Measurements from ENCODE around the gene INPP5J. TPM values are rescaled to one million over a fixed set of nuclear protein-coding genes. Genes with fewer than 3 reads are reported as not detected.

The INPP5J gene
- total RNA-seq, 1 experiment from 2014 or later: 3.1 TPM

DNA sequence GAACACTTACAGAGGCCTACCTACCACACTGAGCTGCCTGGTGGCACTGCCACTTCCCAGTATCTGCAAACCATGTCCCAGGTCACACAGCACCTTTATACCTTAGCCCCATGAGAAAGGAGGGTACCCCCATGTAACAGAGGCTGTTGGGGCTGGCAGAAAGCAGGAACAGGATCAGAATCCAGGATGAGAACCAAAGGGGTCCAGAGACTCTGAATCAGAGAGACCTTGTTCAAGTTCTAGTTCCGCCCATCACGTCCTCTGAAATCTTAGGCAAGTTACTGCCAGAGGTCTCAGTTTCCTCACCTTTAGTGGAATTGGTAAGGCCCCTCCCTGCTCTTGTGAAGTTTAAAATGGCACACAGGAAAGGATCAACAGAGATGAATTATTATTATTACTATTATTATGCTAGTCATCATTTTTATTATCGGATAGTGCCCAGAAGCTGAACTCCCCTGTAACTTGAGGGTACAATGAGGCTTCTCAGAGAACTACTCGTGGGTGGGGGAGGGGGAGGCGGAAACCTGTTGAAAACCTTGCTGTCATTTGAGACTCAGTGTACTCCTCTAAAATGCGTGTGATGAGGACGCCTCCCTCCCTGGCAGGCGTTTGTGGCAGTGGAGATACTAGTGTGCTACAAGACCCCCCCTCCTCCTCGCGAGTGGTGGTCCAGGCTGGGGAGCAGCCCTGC is 24.7 kb upstream of the INPP5J start:
- Histone ChIP-seq H3K4me3 (ENCODE audit: low read length) (no peak overlapping the region), H3K4me1 (ENCODE audit: insufficient read depth, low read length) (no peaks in the 10 kb centered on the region), H3K27ac (ENCODE audit: low read length) (no peak overlapping the region), H2AFZ (ENCODE audit: low read length) (no peak overlapping the region), H4K20me1 (ENCODE audit: low read length) (no peaks in the 10 kb centered on the region), H3K9me3 (ENCODE audit: low read length) (no peaks in the 10 kb centered on the region), H3K79me2 (ENCODE audit: low read length) (no peaks in the 10 kb centered on the region), H3K9me2 (replicated peaks; ENCODE audit: low read length) (no peaks in the 10 kb centered on the region), H3K4me2 (ENCODE audit: low read length) (no peak overlapping the region), H3K27me3 (ENCODE audit: low read length) (no peaks in the 10 kb centered on the region), H3K9ac (ENCODE audit: low read length) (no peak overlapping the region), H3K36me3 (ENCODE audit: low read depth, low read length) (peaks cover 31% of the 10 kb centered on the region; the same call in 1 of the 2 replicates), H3F3A (ENCODE audit: low read length, unreplicated experiment) (no peaks in the 10 kb centered on the region)
- BruUV-seq (replicated peaks): no TSS peak
- DNase-seq (no peak), ATAC-seq (no peak)
- intact Hi-C loops (cut with micrococcal nuclease): no loop called here
- CTCF ChIA-PET: no interaction called here
- TF ChIP-seq EZH2phosphoT487 (IDR thresholded peaks at IDR 0.05; ENCODE audit: borderline replicate concordance, low read length) (no peak), EZH2 (IDR thresholded peaks at IDR 0.05; ENCODE audit: low read length, unreplicated experiment) (no peak)
- TF ChIP-seq, protein P1, sequence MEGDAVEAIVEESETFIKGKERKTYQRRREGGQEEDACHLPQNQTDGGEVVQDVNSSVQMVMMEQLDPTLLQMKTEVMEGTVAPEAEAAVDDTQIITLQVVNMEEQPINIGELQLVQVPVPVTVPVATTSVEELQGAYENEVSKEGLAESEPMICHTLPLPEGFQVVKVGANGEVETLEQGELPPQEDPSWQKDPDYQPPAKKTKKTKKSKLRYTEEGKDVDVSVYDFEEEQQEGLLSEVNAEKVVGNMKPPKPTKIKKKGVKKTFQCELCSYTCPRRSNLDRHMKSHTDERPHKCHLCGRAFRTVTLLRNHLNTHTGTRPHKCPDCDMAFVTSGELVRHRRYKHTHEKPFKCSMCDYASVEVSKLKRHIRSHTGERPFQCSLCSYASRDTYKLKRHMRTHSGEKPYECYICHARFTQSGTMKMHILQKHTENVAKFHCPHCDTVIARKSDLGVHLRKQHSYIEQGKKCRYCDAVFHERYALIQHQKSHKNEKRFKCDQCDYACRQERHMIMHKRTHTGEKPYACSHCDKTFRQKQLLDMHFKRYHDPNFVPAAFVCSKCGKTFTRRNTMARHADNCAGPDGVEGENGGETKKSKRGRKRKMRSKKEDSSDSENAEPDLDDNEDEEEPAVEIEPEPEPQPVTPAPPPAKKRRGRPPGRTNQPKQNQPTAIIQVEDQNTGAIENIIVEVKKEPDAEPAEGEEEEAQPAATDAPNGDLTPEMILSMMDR (conservative IDR thresholded peaks at IDR 0.05; ENCODE audit: low read depth, low read length): no peak
- POLR2A ChIA-PET (ENCODE audit: unreplicated experiment): no interaction called here

DNA sequence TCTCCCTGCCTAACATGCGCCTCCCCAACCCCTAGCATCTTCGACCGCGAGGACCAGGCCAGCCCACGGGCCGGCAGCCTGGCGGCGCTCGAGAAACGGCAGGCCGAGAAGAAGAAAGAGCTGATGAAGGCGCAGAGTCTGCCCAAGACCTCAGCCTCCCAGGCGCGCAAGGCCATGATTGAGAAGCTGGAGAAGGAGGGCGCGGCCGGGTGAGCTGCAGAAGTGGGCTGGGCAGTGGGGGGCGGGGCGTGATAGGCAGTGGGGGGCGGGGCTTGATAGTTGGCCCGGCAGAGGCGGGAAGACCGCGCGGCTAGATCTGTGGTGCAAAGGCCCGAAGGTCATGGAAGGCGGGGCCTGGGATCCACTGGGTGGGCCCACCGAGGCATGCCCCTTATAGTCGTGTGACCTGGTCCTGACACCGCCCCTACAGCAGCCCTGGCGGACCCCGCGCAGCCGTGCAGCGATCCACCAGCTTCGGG is 24.1 kb upstream of the INPP5J start:
- Histone ChIP-seq H3K79me2 (ENCODE audit: low read length) (no peaks in the 10 kb centered on the region), H4K20me1 (ENCODE audit: low read length) (no peaks in the 10 kb centered on the region), H3K27me3 (ENCODE audit: low read length) (no peaks in the 10 kb centered on the region), H2AFZ (ENCODE audit: low read length) (no peak overlapping the region), H3K9me2 (replicated peaks; ENCODE audit: low read length) (no peaks in the 10 kb centered on the region), H3F3A (ENCODE audit: low read length, unreplicated experiment) (no peaks in the 10 kb centered on the region), H3K9me3 (ENCODE audit: low read length) (no peaks in the 10 kb centered on the region), H3K27ac (ENCODE audit: low read length) (no peak overlapping the region), H3K4me3 (ENCODE audit: low read length) (no peak overlapping the region), H3K4me1 (ENCODE audit: insufficient read depth, low read length) (no peaks in the 10 kb centered on the region), H3K4me2 (ENCODE audit: low read length) (no peak overlapping the region), H3K36me3 (ENCODE audit: low read depth, low read length) (peaks cover 28% of the 10 kb centered on the region; the same call in 1 of the 2 replicates), H3K9ac (ENCODE audit: low read length) (no peak overlapping the region)
- no TSS peak for BruUV-seq (replicated peaks)
- intact Hi-C loops (cut with micrococcal nuclease): no loop called here
- TF ChIP-seq, protein P1 (conservative IDR thresholded peaks at IDR 0.05; ENCODE audit: low read depth, low read length): no peak
- no peak for TF ChIP-seq EZH2 (IDR thresholded peaks at IDR 0.05; ENCODE audit: low read length, unreplicated experiment)
- no peak for TF ChIP-seq EZH2phosphoT487 (IDR thresholded peaks at IDR 0.05; ENCODE audit: borderline replicate concordance, low read length)
- ChIA-PET POLR2A (ENCODE audit: unreplicated experiment) (no interaction called here), CTCF (no interaction called here)
- no peak for ATAC-seq
- DNase-seq: no peak

DNA sequence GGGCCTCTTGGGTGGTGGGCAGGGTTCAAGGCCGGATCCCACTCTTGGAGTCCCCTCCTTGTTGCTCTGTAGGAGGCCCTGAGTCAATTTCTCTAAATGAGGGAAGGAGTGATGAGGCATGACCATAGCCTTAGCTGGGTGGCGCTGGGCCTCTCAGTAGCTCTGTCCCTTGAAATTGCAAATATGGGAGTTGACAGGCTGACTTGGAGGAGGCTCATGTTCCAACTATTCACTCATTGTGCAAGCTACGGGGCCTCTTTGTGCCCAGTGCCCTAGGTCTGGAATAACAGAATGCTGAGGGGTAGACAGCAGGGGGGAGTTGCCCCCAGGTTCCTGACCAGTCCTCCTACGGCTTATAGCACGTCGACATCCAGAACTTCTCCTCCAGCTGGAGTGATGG is 23.4 kb upstream of the INPP5J start:
- no peak for DNase-seq
- no peak overlapping the region for H3K27ac ChIP-seq (ENCODE audit: low read length)
- H3K4me2 ChIP-seq (ENCODE audit: low read length): no peak overlapping the region
- H3K36me3 ChIP-seq (ENCODE audit: low read depth, low read length): peaks cover 28% of the 10 kb centered on the region; the same call in 1 of the 2 replicates
- H3K79me2 ChIP-seq (ENCODE audit: low read length): no peaks in the 10 kb centered on the region
- no peaks in the 10 kb centered on the region for H4K20me1 ChIP-seq (ENCODE audit: low read length)
- no peaks in the 10 kb centered on the region for H3F3A ChIP-seq (ENCODE audit: low read length, unreplicated experiment)
- CTCF ChIA-PET: no interaction called here
- POLR2A ChIA-PET (ENCODE audit: unreplicated experiment): no interaction called here
- no TSS peak for BruUV-seq (replicated peaks)
- H2AFZ ChIP-seq (ENCODE audit: low read length): no peak overlapping the region
- H3K9ac ChIP-seq (ENCODE audit: low read length): no peak overlapping the region
- no peaks in the 10 kb centered on the region for H3K4me1 ChIP-seq (ENCODE audit: insufficient read depth, low read length)
- no peak for TF ChIP-seq EZH2phosphoT487 (IDR thresholded peaks at IDR 0.05; ENCODE audit: borderline replicate concordance, low read length)
- TF ChIP-seq EZH2 (IDR thresholded peaks at IDR 0.05; ENCODE audit: low read length, unreplicated experiment): no peak
- TF ChIP-seq, protein P1 (conservative IDR thresholded peaks at IDR 0.05; ENCODE audit: low read depth, low read length): no peak
- H3K4me3 ChIP-seq (ENCODE audit: low read length): no peak overlapping the region
- intact Hi-C loops (cut with micrococcal nuclease): no loop called here
- H3K9me2 ChIP-seq (replicated peaks; ENCODE audit: low read length): no peaks in the 10 kb centered on the region
- ATAC-seq: no peak
- H3K27me3 ChIP-seq (ENCODE audit: low read length): no peaks in the 10 kb centered on the region
- no peaks in the 10 kb centered on the region for H3K9me3 ChIP-seq (ENCODE audit: low read length)

Data from PC-3 (cell line).